Activated CD4-positive, alpha-beta memory T cell treated with anti-CD3 and anti-CD28 coated beads, Interleukin-2, amount 10 ng/mL, durations not matched to agents 7 days and 5 days (primary cell): ENCODE results near the gene GOLGA8T. TPM values are rescaled to one million over a fixed set of nuclear protein-coding genes. Genes with fewer than 3 reads are reported as not detected.
"Not testable (repeated sequence)": the region's sequence is repeated elsewhere in the genome, so short reads cannot be mapped to it uniquely, and the experiment has no call there.

Source experiments
- CTCF ChIA-PET: fragments of 350-600 bp; sonication (Branson Sonifier 250); formaldehyde crosslinking; loops from one replicate; lab custom pipeline; 2021; ENCODE audit warnings: antibody characterized with exemption, inconsistent platforms; lab: Charles Lee
- POLR2A ChIA-PET: fragments of 350-600 bp; sonication (Branson Sonifier 250); formaldehyde crosslinking; loops from one replicate; lab custom pipeline; 2021; ENCODE audit warnings: antibody characterized with exemption; lab: Charles Lee
- DNase-seq: peaks from one replicate; pipeline ENCODE4 v3.0.0-alpha.2; 2020
- H3K27ac Mint-ChIP-seq: one replicate; pipeline ENCODE4 v1.8.0; 2021; ENCODE audit warnings: mild to moderate bottlenecking, mixed read lengths
- H3K27me3 Mint-ChIP-seq: one replicate; pipeline ENCODE4 v1.8.0; 2021; ENCODE audit warnings: mixed read lengths
- H3K36me3 Mint-ChIP-seq: one replicate; pipeline ENCODE4 v1.8.0; 2021; ENCODE audit warnings: low read depth, mixed read lengths
- H3K4me1 Mint-ChIP-seq: one replicate; pipeline ENCODE4 v1.8.0; 2021; ENCODE audit warnings: mixed read lengths
- H3K4me3 Mint-ChIP-seq: one replicate; pipeline ENCODE4 v1.8.0; 2021; ENCODE audit warnings: mild to moderate bottlenecking, mixed read lengths
- H3K9me3 Mint-ChIP-seq: one replicate; pipeline ENCODE4 v1.8.0; 2021; ENCODE audit warnings: mixed read lengths
- total RNA-seq, 2 experiments: library from RNA; stranded (reverse); gene quantifications; one replicate each; pipeline ENCODE4 v1.2.3, GENCODE V29; 2021

GOLGA8T gene
- not detected for total RNA-seq

- H3K4me1 Mint-ChIP-seq, DNase-seq, H3K27me3 Mint-ChIP-seq, H3K27ac Mint-ChIP-seq, H3K36me3 Mint-ChIP-seq, CTCF ChIA-PET, H3K9me3 Mint-ChIP-seq, POLR2A ChIA-PET, H3K4me3 Mint-ChIP-seq: not testable (repeated sequence)
Observed at GRCh38 chr15:30134751-30135150, at the start of gene GOLGA8T. Gene GOLGA8T, plus strand, starts transcription at chr15:30135051. Its CDS starts 98 bp downstream, at chr15:30135149.

GRCh38 chr15:30097827-30098226, 37.0 kb upstream of the GOLGA8T start:
- DNase-seq, H3K9me3 Mint-ChIP-seq, H3K36me3 Mint-ChIP-seq, H3K27ac Mint-ChIP-seq, H3K4me1 Mint-ChIP-seq, H3K27me3 Mint-ChIP-seq, H3K4me3 Mint-ChIP-seq, POLR2A ChIA-PET, CTCF ChIA-PET: not testable (repeated sequence)

GRCh38 chr15:30102890-30103289, 32.0 kb upstream of the GOLGA8T start:
- H3K36me3 Mint-ChIP-seq, DNase-seq, H3K4me1 Mint-ChIP-seq, CTCF ChIA-PET, H3K27me3 Mint-ChIP-seq, H3K9me3 Mint-ChIP-seq, H3K4me3 Mint-ChIP-seq, POLR2A ChIA-PET, H3K27ac Mint-ChIP-seq: not testable (repeated sequence)

GRCh38 chr15:30103941-30104507, 30.8 kb upstream of the GOLGA8T start:
- H3K27ac Mint-ChIP-seq, H3K9me3 Mint-ChIP-seq, H3K4me3 Mint-ChIP-seq, H3K27me3 Mint-ChIP-seq, H3K36me3 Mint-ChIP-seq, POLR2A ChIA-PET, H3K4me1 Mint-ChIP-seq, CTCF ChIA-PET, DNase-seq: not testable (repeated sequence)

- H3K36me3 Mint-ChIP-seq, H3K27ac Mint-ChIP-seq, H3K27me3 Mint-ChIP-seq, H3K9me3 Mint-ChIP-seq, H3K4me1 Mint-ChIP-seq, POLR2A ChIA-PET, CTCF ChIA-PET, DNase-seq, H3K4me3 Mint-ChIP-seq: not testable (repeated sequence)
Observed at GRCh38 chr15:30110591-30110990, 24.3 kb upstream of the GOLGA8T start.

GRCh38 chr15:30130066-30130465, 4.8 kb upstream of the GOLGA8T start:
- POLR2A ChIA-PET, H3K4me3 Mint-ChIP-seq, CTCF ChIA-PET, H3K27ac Mint-ChIP-seq, H3K4me1 Mint-ChIP-seq, H3K9me3 Mint-ChIP-seq, H3K27me3 Mint-ChIP-seq, DNase-seq, H3K36me3 Mint-ChIP-seq: not testable (repeated sequence)

GRCh38 chr15:30143246-30143645, 8.4 kb downstream of the GOLGA8T start:
- H3K4me3 Mint-ChIP-seq, DNase-seq, POLR2A ChIA-PET, CTCF ChIA-PET, H3K27me3 Mint-ChIP-seq, H3K27ac Mint-ChIP-seq, H3K9me3 Mint-ChIP-seq, H3K36me3 Mint-ChIP-seq, H3K4me1 Mint-ChIP-seq: not testable (repeated sequence)

GRCh38 chr15:30149891-30150290, 15.0 kb downstream of the GOLGA8T start:
- H3K4me3 Mint-ChIP-seq, POLR2A ChIA-PET, CTCF ChIA-PET, H3K27ac Mint-ChIP-seq, H3K27me3 Mint-ChIP-seq, H3K36me3 Mint-ChIP-seq, H3K4me1 Mint-ChIP-seq, H3K9me3 Mint-ChIP-seq, DNase-seq: not testable (repeated sequence)

GRCh38 chr15:30162479-30163357, 27.9 kb downstream of the GOLGA8T start:
- H3K9me3 Mint-ChIP-seq, H3K4me3 Mint-ChIP-seq, CTCF ChIA-PET, POLR2A ChIA-PET, H3K36me3 Mint-ChIP-seq, H3K27me3 Mint-ChIP-seq, DNase-seq, H3K27ac Mint-ChIP-seq, H3K4me1 Mint-ChIP-seq: not testable (repeated sequence)

GRCh38 chr15:30163759-30164158, 28.9 kb downstream of the GOLGA8T start:
- not testable (repeated sequence) for H3K4me1 Mint-ChIP-seq

GRCh38 chr15:30164257-30164656, 29.4 kb downstream of the GOLGA8T start:
- H3K4me1 Mint-ChIP-seq, CTCF ChIA-PET, H3K36me3 Mint-ChIP-seq: not testable (repeated sequence)

More at GRCh38 chr15:30163759-30164158, 28.9 kb downstream of the GOLGA8T start:
- H3K27me3 Mint-ChIP-seq, H3K27ac Mint-ChIP-seq, POLR2A ChIA-PET, H3K36me3 Mint-ChIP-seq, H3K9me3 Mint-ChIP-seq, H3K4me3 Mint-ChIP-seq, DNase-seq, CTCF ChIA-PET: not testable (repeated sequence)

GRCh38 chr15:30167403-30167802, 32.6 kb downstream of the GOLGA8T start:
- H3K4me3 Mint-ChIP-seq, H3K4me1 Mint-ChIP-seq, H3K27ac Mint-ChIP-seq, CTCF ChIA-PET, H3K27me3 Mint-ChIP-seq, POLR2A ChIA-PET, DNase-seq, H3K9me3 Mint-ChIP-seq, H3K36me3 Mint-ChIP-seq: not testable (repeated sequence)

More at GRCh38 chr15:30164257-30164656, 29.4 kb downstream of the GOLGA8T start:
- H3K4me3 Mint-ChIP-seq, DNase-seq, POLR2A ChIA-PET, H3K27ac Mint-ChIP-seq, H3K9me3 Mint-ChIP-seq, H3K27me3 Mint-ChIP-seq: not testable (repeated sequence)

- H3K4me1 Mint-ChIP-seq, H3K27ac Mint-ChIP-seq, H3K27me3 Mint-ChIP-seq, H3K36me3 Mint-ChIP-seq, H3K4me3 Mint-ChIP-seq, CTCF ChIA-PET, POLR2A ChIA-PET, DNase-seq, H3K9me3 Mint-ChIP-seq: not testable (repeated sequence)
Observed at GRCh38 chr15:30167886-30168285, 33.0 kb downstream of the GOLGA8T start.

- H3K4me1 Mint-ChIP-seq, DNase-seq, H3K36me3 Mint-ChIP-seq, H3K27me3 Mint-ChIP-seq, H3K9me3 Mint-ChIP-seq, CTCF ChIA-PET, POLR2A ChIA-PET, H3K4me3 Mint-ChIP-seq, H3K27ac Mint-ChIP-seq: not testable (repeated sequence)
Observed at GRCh38 chr15:30171452-30171851, 36.6 kb downstream of the GOLGA8T start.
